Stimulated activated effector memory CD8-positive, alpha-beta T cell treated with anti-CD3 and anti-CD28 coated beads, Interleukin-12 subunit alpha, Interleukin-12 subunit beta, amount 100 ng/mL, for 72 hours (primary cell): ENCODE data around the gene ADD1.
"Not testable (repeated sequence)": the region's sequence is repeated elsewhere in the genome, so short reads cannot be mapped to it uniquely, and the experiment has no call there.

Source experiments
- ATAC-seq: fragments of 150-1000 bp; cut with Tn5 transposase; 2 replicates; pipeline ENCODE4 v1.10.0; 2021
- DNase-seq, 2 donors: peaks; one replicate each; pipeline ENCODE4 v3.0.0; 2021 to 2022; ENCODE audit warnings: low spot score in 2 of 2
- H3K27ac Mint-ChIP-seq: one replicate; pipeline ENCODE4 v1.8.0; 2022; ENCODE audit warnings: mild to moderate bottlenecking, mixed read lengths
- H3K36me3 Mint-ChIP-seq: one replicate; pipeline ENCODE4 v1.8.0; 2022; ENCODE audit warnings: mild to moderate bottlenecking, mixed read lengths
- H3K4me1 Mint-ChIP-seq: one replicate; pipeline ENCODE4 v1.8.0; 2022; ENCODE audit warnings: mixed read lengths
- H3K4me3 Mint-ChIP-seq: one replicate; pipeline ENCODE4 v1.8.0; 2022; ENCODE audit warnings: mild to moderate bottlenecking, mixed read lengths
- H3K9me3 Mint-ChIP-seq: one replicate; pipeline ENCODE4 v1.8.0; 2022; ENCODE audit warnings: mixed read lengths

Gene ADD1

GRCh38 chr4:2944586-2945526 lies 101.2 kb downstream of the ADD1 start:
- no peaks in the 10 kb centered on the region for H3K9me3 Mint-ChIP-seq
- DNase-seq (no peak), ATAC-seq (no peak)
- H3K4me3 Mint-ChIP-seq = peak overlapping the region; percentile 9
- H3K27ac Mint-ChIP-seq = peak overlapping the region; percentile 86
- peaks cover 67% of the 10 kb centered on the region for H3K4me1 Mint-ChIP-seq
- H3K36me3 Mint-ChIP-seq = peaks cover 100% of the 10 kb centered on the region

- not testable (repeated sequence) for DNase-seq, H3K9me3 Mint-ChIP-seq, ATAC-seq
- Mint-ChIP-seq H3K27ac (peak overlapping the region; percentile 84), H3K4me3 (peak overlapping the region; percentile 20), H3K4me1 (peaks cover 66% of the 10 kb centered on the region), H3K36me3 (peaks cover 100% of the 10 kb centered on the region)
These were observed 102.3 kb downstream of the ADD1 start for GRCh38 chr4:2945619-2946604.

GRCh38 chr4:2946812-2947600 lies 103.4 kb downstream of the ADD1 start:
- peak overlapping the region; percentile 84 for H3K27ac Mint-ChIP-seq
- ATAC-seq = no peak
- H3K4me1 Mint-ChIP-seq = peaks cover 73% of the 10 kb centered on the region
- peaks cover 100% of the 10 kb centered on the region for H3K36me3 Mint-ChIP-seq
- H3K4me3 Mint-ChIP-seq = no peak overlapping the region
- no peak for DNase-seq
- H3K9me3 Mint-ChIP-seq = no peaks in the 10 kb centered on the region

- no peak overlapping the region for H3K4me3 Mint-ChIP-seq
- DNase-seq (no peak), ATAC-seq (no peak)
- H3K27ac Mint-ChIP-seq = peak overlapping the region; percentile 84
- peaks cover 68% of the 10 kb centered on the region for H3K4me1 Mint-ChIP-seq
- peaks cover 100% of the 10 kb centered on the region for H3K36me3 Mint-ChIP-seq
- no peaks in the 10 kb centered on the region for H3K9me3 Mint-ChIP-seq
These were observed 104.3 kb downstream of the ADD1 start for GRCh38 chr4:2947926-2948325.

- DNase-seq = no peak
These were observed 105.5 kb downstream of the ADD1 start for GRCh38 chr4:2948895-2949781.

GRCh38 chr4:2949782-2950125 lies 106.1 kb downstream of the ADD1 start:
- H3K4me3 Mint-ChIP-seq = no peak overlapping the region
- ATAC-seq (no peak), DNase-seq (no peak)
- H3K9me3 Mint-ChIP-seq = no peaks in the 10 kb centered on the region
- H3K27ac Mint-ChIP-seq = peak overlapping the region; percentile 38
- peaks cover 100% of the 10 kb centered on the region for H3K36me3 Mint-ChIP-seq
- peaks cover 71% of the 10 kb centered on the region for H3K4me1 Mint-ChIP-seq

More at GRCh38 chr4:2948895-2949781, 105.5 kb downstream of the ADD1 start:
- H3K9me3 Mint-ChIP-seq = no peaks in the 10 kb centered on the region
- H3K4me1 Mint-ChIP-seq = peaks cover 69% of the 10 kb centered on the region
- ATAC-seq = peak; percentile 53
- peak overlapping the region; percentile 84 for H3K27ac Mint-ChIP-seq
- peaks cover 100% of the 10 kb centered on the region for H3K36me3 Mint-ChIP-seq
- no peak overlapping the region for H3K4me3 Mint-ChIP-seq

GRCh38 chr4:2950221-2950989 lies 106.8 kb downstream of the ADD1 start:
- Mint-ChIP-seq H3K27ac (peak overlapping the region; percentile 38), H3K4me3 (no peak overlapping the region), H3K4me1 (peaks cover 72% of the 10 kb centered on the region), H3K9me3 (no peaks in the 10 kb centered on the region), H3K36me3 (peaks cover 100% of the 10 kb centered on the region)
- no peak for DNase-seq
- no peak for ATAC-seq

- ATAC-seq (no peak), DNase-seq (no peak)
- peaks cover 100% of the 10 kb centered on the region for H3K36me3 Mint-ChIP-seq
- H3K27ac Mint-ChIP-seq = peak overlapping the region; percentile 94
- peaks cover 83% of the 10 kb centered on the region for H3K4me1 Mint-ChIP-seq
- H3K4me3 Mint-ChIP-seq = peak overlapping the region; percentile 58
- no peaks in the 10 kb centered on the region for H3K9me3 Mint-ChIP-seq
These were observed 109.9 kb downstream of the ADD1 start for GRCh38 chr4:2953496-2953895.

GRCh38 chr4:2954358-2955185 lies 110.9 kb downstream of the ADD1 start:
- peaks cover 100% of the 10 kb centered on the region for H3K36me3 Mint-ChIP-seq
- no peaks in the 10 kb centered on the region for H3K9me3 Mint-ChIP-seq
- peak; percentile 89 for ATAC-seq
- DNase-seq = peak; percentile 65 to 95
- H3K27ac Mint-ChIP-seq = peak overlapping the region; percentile 94
- H3K4me1 Mint-ChIP-seq = peaks cover 85% of the 10 kb centered on the region
- peak overlapping the region; percentile 58 for H3K4me3 Mint-ChIP-seq

- ATAC-seq, H3K9me3 Mint-ChIP-seq, DNase-seq: not testable (repeated sequence)
- Mint-ChIP-seq H3K27ac (peak overlapping the region; percentile 94), H3K4me1 (peaks cover 83% of the 10 kb centered on the region), H3K4me3 (peak overlapping the region; percentile 58), H3K36me3 (peaks cover 100% of the 10 kb centered on the region)
These were observed 111.8 kb downstream of the ADD1 start for GRCh38 chr4:2955186-2956044.

GRCh38 chr4:2958446-2958845 lies 114.8 kb downstream of the ADD1 start:
- Mint-ChIP-seq H3K9me3 (no peaks in the 10 kb centered on the region), H3K27ac (peak overlapping the region; percentile 13), H3K4me1 (peaks cover 74% of the 10 kb centered on the region), H3K4me3 (peak overlapping the region; percentile 54), H3K36me3 (peaks cover 97% of the 10 kb centered on the region)
- DNase-seq (no peak), ATAC-seq (no peak)

GRCh38 chr4:2960450-2960849 lies 116.8 kb downstream of the ADD1 start:
- not testable (repeated sequence) for ATAC-seq, H3K9me3 Mint-ChIP-seq, H3K27ac Mint-ChIP-seq, DNase-seq
- peaks cover 67% of the 10 kb centered on the region for H3K4me1 Mint-ChIP-seq
- peak overlapping the region; percentile 54 for H3K4me3 Mint-ChIP-seq
- peaks cover 77% of the 10 kb centered on the region for H3K36me3 Mint-ChIP-seq
